ENCODE results near the gene MYOF.

Gene MYOF

GRCh38 chr10:93482145-93482834, at the start of gene MYOF:
Gene MYOF (minus strand): TSS chr10:93482334. CDS start chr10:93482194, 140 bp downstream.
- peak; percentile 11 for DNase-seq

GRCh38 chr10:93518531-93518930, 36.4 kb upstream of the MYOF start:
- DNase-seq, result no peak

- no peak for DNase-seq
Measured at GRCh38 chr10:93516006-93516380, 33.9 kb upstream of the MYOF start.

GRCh38 chr10:93515071-93516005, 33.2 kb upstream of the MYOF start:
- DNase-seq, result no peak

GRCh38 chr10:93514521-93514920, 32.4 kb upstream of the MYOF start:
- DNase-seq, result no peak

GRCh38 chr10:93513091-93513490, 31.0 kb upstream of the MYOF start:
- DNase-seq, result no peak

- DNase-seq, result no peak
Measured at GRCh38 chr10:93512565-93512964, 30.4 kb upstream of the MYOF start.

- no peak for DNase-seq
Measured at GRCh38 chr10:93509816-93510215, 27.7 kb upstream of the MYOF start.

GRCh38 chr10:93505075-93505474, 22.9 kb upstream of the MYOF start:
- DNase-seq, result no peak

GRCh38 chr10:93503075-93503474, 20.9 kb upstream of the MYOF start:
- no peak for DNase-seq

- DNase-seq, result no peak
Measured at GRCh38 chr10:93501650-93502049, 19.5 kb upstream of the MYOF start.

GRCh38 chr10:93498166-93498565, 16.0 kb upstream of the MYOF start:
- no peak for DNase-seq

GRCh38 chr10:93496322-93497041, 14.3 kb upstream of the MYOF start, which contains the start of gene CEP55:
Gene CEP55 (plus strand): TSS chr10:93496612. CDS start chr10:93500052, 3,440 bp downstream.
- peak; percentile 74 for DNase-seq

GRCh38 chr10:93495654-93496321, 13.7 kb upstream of the MYOF start:
- no peak for DNase-seq

GRCh38 chr10:93494494-93494893, 12.4 kb upstream of the MYOF start:
- no peak for DNase-seq

- no peak for DNase-seq
Measured at GRCh38 chr10:93493162-93493561, 11.0 kb upstream of the MYOF start.

- no peak for DNase-seq
Measured at GRCh38 chr10:93491602-93492121, 9.5 kb upstream of the MYOF start.

- DNase-seq, result no peak
Measured at GRCh38 chr10:93488956-93489528, 6.9 kb upstream of the MYOF start.

- DNase-seq, result no peak
Measured at GRCh38 chr10:93485690-93486089, 3.6 kb upstream of the MYOF start.

- no peak for DNase-seq
Measured at GRCh38 chr10:93481637-93482144, 443 bp downstream of the MYOF start.

GRCh38 chr10:93478873-93479272, 3.3 kb downstream of the MYOF start:
- no peak for DNase-seq

- no peak for DNase-seq
Measured at GRCh38 chr10:93476756-93477155, 5.4 kb downstream of the MYOF start.

Data from NCI-H526 treated with DMSO at 0.1 percent for 48 hours (cell line).